Neural crest cell (in vitro differentiated cells): Measurements from ENCODE around the gene ETV6. TPM values are rescaled to one million over a fixed set of nuclear protein-coding genes. Genes with fewer than 3 reads are reported as not detected.

ENCODE experiments used
- DNase-seq: peaks from one replicate; pipeline ENCODE4 v3.0.0; 2021; ENCODE audit warnings: low read depth, mixed read lengths, low spot score
- H3K27ac Mint-ChIP-seq: one replicate; pipeline ENCODE4 v1.8.0; 2021; ENCODE audit warnings: mild to moderate bottlenecking, mixed read lengths; ENCODE audit not compliant: unreplicated experiment
- H3K27me3 Mint-ChIP-seq: 2 replicates; pipeline ENCODE4 v1.8.0; 2021; ENCODE audit warnings: low read depth, mild to moderate bottlenecking, mixed read lengths
- H3K36me3 Mint-ChIP-seq: 2 replicates; pipeline ENCODE4 v1.8.0; 2021; ENCODE audit warnings: low read depth, mild to moderate bottlenecking, mixed read lengths
- H3K4me1 Mint-ChIP-seq: 2 replicates; pipeline ENCODE4 v1.8.0; 2021; ENCODE audit warnings: mixed read lengths
- H3K4me3 Mint-ChIP-seq: one replicate; pipeline ENCODE4 v1.8.0; 2021; ENCODE audit warnings: mild to moderate bottlenecking, mixed read lengths
- H3K9me3 Mint-ChIP-seq: 2 replicates; pipeline ENCODE4 v1.8.0; 2021; ENCODE audit warnings: mixed read lengths
- total RNA-seq: library from RNA; stranded (reverse); gene quantifications from 2 replicates; pipeline ENCODE4 v1.2.1, GENCODE V29; 2021
- TF ChIP-seq, protein P1 (sequence below): fragments of 200-600 bp; sonication (generic); conservative IDR thresholded peaks from 2 replicates; pipeline ENCODE4 v1.5.0; 2021; ENCODE audit warnings: antibody characterized with exemption, mild to moderate bottlenecking

ETV6 gene
- total RNA-seq, 1 donor from 2014 or later, result 18.7 TPM

- H3K27ac Mint-ChIP-seq, result no peak overlapping the region
- H3K36me3 Mint-ChIP-seq, result no peaks in the 10 kb centered on the region
- no peak overlapping the region for H3K4me3 Mint-ChIP-seq
- H3K4me1 Mint-ChIP-seq, result peaks cover 36% of the 10 kb centered on the region
- TF ChIP-seq, protein P1, sequence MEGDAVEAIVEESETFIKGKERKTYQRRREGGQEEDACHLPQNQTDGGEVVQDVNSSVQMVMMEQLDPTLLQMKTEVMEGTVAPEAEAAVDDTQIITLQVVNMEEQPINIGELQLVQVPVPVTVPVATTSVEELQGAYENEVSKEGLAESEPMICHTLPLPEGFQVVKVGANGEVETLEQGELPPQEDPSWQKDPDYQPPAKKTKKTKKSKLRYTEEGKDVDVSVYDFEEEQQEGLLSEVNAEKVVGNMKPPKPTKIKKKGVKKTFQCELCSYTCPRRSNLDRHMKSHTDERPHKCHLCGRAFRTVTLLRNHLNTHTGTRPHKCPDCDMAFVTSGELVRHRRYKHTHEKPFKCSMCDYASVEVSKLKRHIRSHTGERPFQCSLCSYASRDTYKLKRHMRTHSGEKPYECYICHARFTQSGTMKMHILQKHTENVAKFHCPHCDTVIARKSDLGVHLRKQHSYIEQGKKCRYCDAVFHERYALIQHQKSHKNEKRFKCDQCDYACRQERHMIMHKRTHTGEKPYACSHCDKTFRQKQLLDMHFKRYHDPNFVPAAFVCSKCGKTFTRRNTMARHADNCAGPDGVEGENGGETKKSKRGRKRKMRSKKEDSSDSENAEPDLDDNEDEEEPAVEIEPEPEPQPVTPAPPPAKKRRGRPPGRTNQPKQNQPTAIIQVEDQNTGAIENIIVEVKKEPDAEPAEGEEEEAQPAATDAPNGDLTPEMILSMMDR, result no peak
- no peaks in the 10 kb centered on the region for H3K27me3 Mint-ChIP-seq
- H3K9me3 Mint-ChIP-seq, result no peaks in the 10 kb centered on the region
- DNase-seq, result no peak
Observed at GRCh38 chr12:11761869-11762567, 112.5 kb downstream of the ETV6 start.

DNA sequence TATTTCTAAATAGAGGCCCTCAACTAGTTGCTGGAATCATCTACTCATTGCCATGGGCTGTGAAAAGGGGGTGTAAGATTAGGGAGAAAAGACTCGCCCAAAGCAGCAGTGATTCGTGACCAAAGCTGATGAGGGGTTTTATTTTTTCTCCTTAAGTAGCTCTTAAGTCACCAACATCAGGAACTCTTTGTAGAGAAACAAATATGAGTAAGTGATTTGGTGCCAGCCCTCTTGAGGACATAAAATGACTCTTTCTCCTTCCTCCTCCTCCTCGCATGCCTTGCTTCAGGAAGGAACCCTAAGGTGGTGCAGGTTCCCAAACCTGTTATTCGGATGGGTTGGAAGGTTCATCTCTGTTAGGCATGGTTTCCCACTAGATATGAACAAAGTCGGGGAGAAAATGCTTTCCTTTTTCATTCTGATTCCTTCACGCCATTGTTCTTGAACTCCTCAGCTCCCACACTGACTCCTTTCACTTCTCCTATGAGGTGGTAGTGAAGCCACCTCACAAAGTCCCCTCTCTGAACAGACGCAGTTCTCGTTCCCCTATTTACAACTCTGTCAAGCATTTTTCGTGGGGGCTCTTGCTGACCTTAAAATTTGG lies 113.4 kb downstream of the ETV6 start:
- H3K27ac Mint-ChIP-seq, result no peak overlapping the region
- TF ChIP-seq, protein P1, result no peak
- no peaks in the 10 kb centered on the region for H3K36me3 Mint-ChIP-seq
- no peak overlapping the region for H3K4me3 Mint-ChIP-seq
- H3K9me3 Mint-ChIP-seq, result no peaks in the 10 kb centered on the region
- peaks cover 42% of the 10 kb centered on the region for H3K4me1 Mint-ChIP-seq
- DNase-seq, result no peak
- H3K27me3 Mint-ChIP-seq, result no peaks in the 10 kb centered on the region

DNA sequence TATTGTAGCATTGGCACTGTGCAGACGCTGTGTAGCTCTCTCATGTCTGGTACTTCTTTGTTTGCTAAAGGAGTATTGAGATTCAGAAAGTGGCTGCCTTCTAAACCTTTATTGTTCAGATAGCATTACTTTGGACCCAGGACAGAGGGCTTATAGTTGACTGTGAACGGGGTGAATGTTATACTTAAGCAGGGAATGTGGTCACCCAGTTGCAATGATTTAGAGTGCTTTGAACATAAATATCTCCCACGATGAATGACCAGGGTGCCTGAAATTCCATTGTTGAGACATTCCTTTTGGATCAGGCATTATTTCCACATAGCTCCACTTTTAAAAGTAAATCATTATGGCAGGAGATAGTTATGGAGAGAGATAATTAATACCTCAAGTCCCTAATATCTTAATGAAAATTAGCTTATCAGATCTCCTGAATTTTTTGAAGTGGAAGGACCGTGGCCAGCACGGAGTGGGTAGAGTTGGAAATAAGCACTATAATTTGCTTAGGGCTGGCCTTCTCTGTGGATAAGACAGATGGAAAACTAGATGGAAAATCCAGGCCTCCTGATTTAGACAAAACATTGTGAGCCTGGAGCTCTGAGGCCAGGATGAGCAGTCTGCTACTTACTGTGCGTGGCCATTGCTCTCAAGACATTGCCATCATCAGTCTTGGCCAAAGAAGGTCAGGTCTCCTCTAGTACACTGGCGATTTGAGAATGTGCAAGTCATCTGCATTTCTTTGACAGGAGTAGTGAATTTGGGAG lies 114.5 kb downstream of the ETV6 start:
- H3K27ac Mint-ChIP-seq, result no peak overlapping the region
- H3K27me3 Mint-ChIP-seq, result no peaks in the 10 kb centered on the region
- DNase-seq, result no peak
- TF ChIP-seq, protein P1, result no peak
- no peaks in the 10 kb centered on the region for H3K9me3 Mint-ChIP-seq
- no peaks in the 10 kb centered on the region for H3K36me3 Mint-ChIP-seq
- peaks cover 35% of the 10 kb centered on the region for H3K4me1 Mint-ChIP-seq
- no peak overlapping the region for H3K4me3 Mint-ChIP-seq

DNA sequence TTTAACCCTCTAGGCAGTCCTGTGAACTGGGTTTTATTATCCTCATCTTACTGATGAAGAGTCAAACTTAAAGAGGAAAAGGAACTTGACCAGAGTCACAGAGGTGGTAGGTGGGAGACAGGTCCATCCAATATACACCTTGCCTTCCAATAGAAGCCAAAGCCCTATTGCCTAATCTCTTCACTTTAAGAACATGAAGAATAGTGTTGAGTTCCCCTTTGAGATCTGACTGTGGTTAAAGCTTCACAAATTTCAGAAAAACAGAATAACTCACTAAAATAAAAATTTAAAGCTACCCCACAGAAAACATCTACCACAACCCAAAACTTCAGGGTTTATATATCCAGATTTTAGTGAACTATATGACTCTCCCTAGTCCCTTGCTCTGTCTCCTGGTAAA lies 115.4 kb downstream of the ETV6 start:
- Mint-ChIP-seq H3K9me3 (no peaks in the 10 kb centered on the region), H3K4me3 (no peak overlapping the region), H3K4me1 (peaks cover 35% of the 10 kb centered on the region), H3K36me3 (no peaks in the 10 kb centered on the region), H3K27ac (no peak overlapping the region), H3K27me3 (no peaks in the 10 kb centered on the region)
- TF ChIP-seq, protein P1, result no peak
- no peak for DNase-seq

DNA sequence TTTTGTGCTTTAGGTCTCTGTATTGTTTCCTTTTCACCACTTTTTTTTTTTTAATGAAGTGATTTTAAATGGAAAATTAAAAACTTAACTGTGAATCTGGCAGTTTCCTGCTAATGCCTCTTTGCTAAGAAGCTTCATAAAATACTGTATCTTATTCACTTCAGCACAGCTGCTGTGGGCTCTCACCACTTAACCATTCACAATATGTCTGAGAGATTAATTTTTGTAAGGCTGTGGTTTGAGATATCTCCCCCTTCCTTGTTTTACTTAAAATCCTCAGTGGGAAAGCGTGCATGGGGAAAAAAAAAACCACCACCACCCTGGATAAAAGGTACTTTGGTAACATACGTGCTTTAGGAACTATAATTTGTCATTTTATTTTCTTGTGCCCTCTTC lies 115.9 kb downstream of the ETV6 start:
- no peak overlapping the region for H3K27ac Mint-ChIP-seq
- no peaks in the 10 kb centered on the region for H3K9me3 Mint-ChIP-seq
- TF ChIP-seq, protein P1, result no peak
- H3K36me3 Mint-ChIP-seq, result no peaks in the 10 kb centered on the region
- peaks cover 35% of the 10 kb centered on the region for H3K4me1 Mint-ChIP-seq
- DNase-seq, result no peak
- no peak overlapping the region for H3K4me3 Mint-ChIP-seq
- no peaks in the 10 kb centered on the region for H3K27me3 Mint-ChIP-seq
